ENCODE measurements around the gene ANKRD29. TPM values are rescaled to one million over a fixed set of nuclear protein-coding genes. Genes with fewer than 3 reads are reported as not detected.

The ANKRD29 gene
- total and polyA plus RNA-seq, 7 donors, result 2.5 to 31.0 (median 4.2) TPM

DNA sequence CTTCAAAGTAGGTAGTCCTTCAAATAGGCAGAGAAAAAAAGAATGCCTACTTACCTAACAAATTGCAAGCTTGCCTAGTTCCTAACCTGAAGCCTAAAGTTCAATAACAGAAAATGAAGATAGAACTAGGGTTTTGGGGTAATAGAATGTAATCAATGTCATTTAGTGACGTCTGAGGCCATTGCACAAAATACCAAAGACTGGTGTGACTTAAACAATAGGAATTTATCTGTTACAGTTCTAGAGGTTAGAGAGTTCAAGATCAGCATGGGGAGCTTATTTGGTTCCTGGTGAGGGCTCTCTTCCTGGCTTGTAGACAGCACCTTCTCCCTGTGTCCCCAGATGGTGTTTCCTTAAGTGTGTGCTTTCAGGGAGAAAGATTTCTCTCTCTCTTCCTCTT lies 71.7 kb downstream of the ANKRD29 start:
- no peaks in the 10 kb centered on the region for H3K27me3 ChIP-seq
- intact Hi-C loops (cut with DNase I), result no loop called here
- DNase-seq, result no peak
- no peak for TF ChIP-seq POLR2AphosphoS5 (IDR thresholded peaks at IDR 0.05)
- no peak for TF ChIP-seq EP300 (IDR thresholded peaks at IDR 0.05)
- no peak for TF ChIP-seq POLR2A (IDR thresholded peaks at IDR 0.05)
- TF ChIP-seq, protein P1, sequence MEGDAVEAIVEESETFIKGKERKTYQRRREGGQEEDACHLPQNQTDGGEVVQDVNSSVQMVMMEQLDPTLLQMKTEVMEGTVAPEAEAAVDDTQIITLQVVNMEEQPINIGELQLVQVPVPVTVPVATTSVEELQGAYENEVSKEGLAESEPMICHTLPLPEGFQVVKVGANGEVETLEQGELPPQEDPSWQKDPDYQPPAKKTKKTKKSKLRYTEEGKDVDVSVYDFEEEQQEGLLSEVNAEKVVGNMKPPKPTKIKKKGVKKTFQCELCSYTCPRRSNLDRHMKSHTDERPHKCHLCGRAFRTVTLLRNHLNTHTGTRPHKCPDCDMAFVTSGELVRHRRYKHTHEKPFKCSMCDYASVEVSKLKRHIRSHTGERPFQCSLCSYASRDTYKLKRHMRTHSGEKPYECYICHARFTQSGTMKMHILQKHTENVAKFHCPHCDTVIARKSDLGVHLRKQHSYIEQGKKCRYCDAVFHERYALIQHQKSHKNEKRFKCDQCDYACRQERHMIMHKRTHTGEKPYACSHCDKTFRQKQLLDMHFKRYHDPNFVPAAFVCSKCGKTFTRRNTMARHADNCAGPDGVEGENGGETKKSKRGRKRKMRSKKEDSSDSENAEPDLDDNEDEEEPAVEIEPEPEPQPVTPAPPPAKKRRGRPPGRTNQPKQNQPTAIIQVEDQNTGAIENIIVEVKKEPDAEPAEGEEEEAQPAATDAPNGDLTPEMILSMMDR (IDR thresholded peaks at IDR 0.05), result no peak
- peaks cover 0 to 7% (median 3%) of the 10 kb centered on the region in 4 donors for H3K4me1 ChIP-seq
- no peak overlapping the region for H3K4me3 ChIP-seq
- H3K36me3 ChIP-seq, result no peaks in the 10 kb centered on the region
- H3K9me3 ChIP-seq, result no peaks in the 10 kb centered on the region
- 22 to 75% methylated on average over 1 of the region's 1 CpG for WGBS, 2 donors
- no peak overlapping the region for H3K27ac ChIP-seq

DNA sequence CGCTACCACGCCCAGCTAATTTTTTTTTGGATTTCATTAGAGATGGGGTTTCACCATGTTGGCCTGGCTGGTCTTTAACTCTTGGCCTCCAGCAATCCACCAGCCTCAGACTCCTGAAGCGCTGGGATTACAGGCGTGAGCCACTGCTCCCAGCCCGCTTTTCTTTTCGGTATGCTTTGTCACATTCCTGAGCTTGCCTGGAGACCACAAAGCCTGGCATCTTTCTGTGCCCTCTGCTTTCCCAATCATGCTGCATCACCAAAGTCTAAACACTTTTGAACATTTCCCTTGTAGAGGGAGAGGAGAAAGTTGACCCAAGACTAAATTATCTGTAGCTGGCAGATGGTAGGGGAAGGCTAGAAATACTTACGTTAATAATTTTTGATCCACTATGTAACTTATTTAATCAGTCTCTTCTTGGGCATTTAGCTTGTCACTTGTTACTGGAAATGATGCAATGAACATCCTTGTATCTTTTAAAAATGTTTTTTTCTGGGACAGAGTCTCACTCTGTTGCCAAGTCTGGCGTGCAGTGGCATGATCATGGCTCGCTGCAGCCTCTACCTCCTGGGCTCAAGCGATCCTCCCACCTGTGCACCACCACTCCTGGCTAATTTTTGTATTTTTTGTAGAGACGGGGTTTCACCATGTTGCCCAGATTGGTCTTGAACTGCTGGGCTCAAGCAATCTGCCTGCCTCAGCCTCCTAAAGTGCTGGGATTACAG lies 73.7 kb downstream of the ANKRD29 start:
- Histone ChIP-seq H3K27ac (no peak overlapping the region), H3K36me3 (no peaks in the 10 kb centered on the region), H3K4me1 (peaks cover 0 to 26% (median 21%) of the 10 kb centered on the region in 4 donors), H3K4me3 (no peak overlapping the region), H3K27me3 (no peaks in the 10 kb centered on the region), H3K9me3 (no peaks in the 10 kb centered on the region)
- TF ChIP-seq EP300 (IDR thresholded peaks at IDR 0.05) (no peak), POLR2AphosphoS5 (IDR thresholded peaks at IDR 0.05) (no peak), POLR2A (IDR thresholded peaks at IDR 0.05) (no peak)
- TF ChIP-seq, protein P1 (IDR thresholded peaks at IDR 0.05), result no peak
- WGBS, 2 donors, result 91 to 95% methylated on average over 11 of the region's 11 CpGs
- no peak for DNase-seq
- intact Hi-C loops (cut with DNase I), result loop anchor here (5.0 kb wide), 3 partner anchors 87 to 152 kb away; partner anchors contain the start of genes RIOK3 and RMC1

DNA sequence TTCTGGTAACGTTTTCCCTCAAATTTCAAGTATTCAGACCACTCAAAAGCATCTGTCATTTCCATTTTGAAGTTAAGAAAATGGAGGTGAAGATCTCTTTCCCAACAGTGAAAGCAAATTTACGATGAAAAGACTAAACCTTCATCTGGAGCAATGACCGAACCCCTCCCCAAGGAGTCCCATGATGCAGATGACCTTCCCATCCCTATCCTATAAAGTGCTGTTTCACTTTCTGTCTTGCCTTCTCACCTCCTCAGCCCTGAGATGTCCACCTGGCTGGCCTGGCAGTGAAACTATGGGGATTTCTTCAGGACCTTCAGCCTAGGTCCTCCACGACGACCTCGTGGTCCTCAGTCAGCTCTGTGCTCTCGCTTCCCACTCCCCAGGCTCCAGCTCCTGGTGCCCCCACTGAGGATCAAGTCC lies 75.5 kb downstream of the ANKRD29 start:
- WGBS, 2 donors, result 26 to 42% methylated on average over 7 of the region's 7 CpGs

GRCh38 chr18:23586249-23587196 lies 76.2 kb downstream of the ANKRD29 start, which contains the start of gene NPC1:
TSS of gene NPC1 (minus strand) at chr18:23586506. CDS start at chr18:23586343, 163 bp downstream.
- Histone ChIP-seq H3K27me3 (no peaks in the 10 kb centered on the region), H3K9me3 (no peaks in the 10 kb centered on the region), H3K36me3 (no peaks in the 10 kb centered on the region), H3K27ac (peak within 1 kb of the TSS; percentile 98 to 99 (median 99)), H3K4me3 (peak within 1 kb of the TSS; percentile 78 to 87 (median 82)), H3K4me1 (peaks cover 0 to 33% (median 22%) of the 10 kb centered on the region in 4 donors)
- TF ChIP-seq EP300 (IDR thresholded peaks at IDR 0.05), result peak in 1 of 4 donors; percentile 47
- TF ChIP-seq, protein P1 (IDR thresholded peaks at IDR 0.05), result peak; percentile 77 to 96 (median 82)
- peak; percentile 85 to 91 for TF ChIP-seq POLR2A (IDR thresholded peaks at IDR 0.05)
- peak; percentile 80 to 95 (median 90) for TF ChIP-seq POLR2AphosphoS5 (IDR thresholded peaks at IDR 0.05)
- intact Hi-C loops (cut with DNase I), result loop anchor here (1.0 to 5.0 kb wide), 4 partner anchors 70 to 149 kb away; partner anchors contain the start of genes RIOK3 and RMC1
- DNase-seq, result peak; percentile 97
- 1% methylated on average over 95 of the region's 95 CpGs for WGBS, 2 donors

More for the DNA sequence above, 75.5 kb downstream of the ANKRD29 start:
- no peak for DNase-seq
- Histone ChIP-seq H3K27ac (peak overlapping the region; percentile 98 to 99 (median 99)), H3K4me3 (peak overlapping the region; percentile 78 to 87 (median 82)), H3K4me1 (peaks cover 0 to 33% (median 22%) of the 10 kb centered on the region in 4 donors), H3K9me3 (no peaks in the 10 kb centered on the region), H3K27me3 (no peaks in the 10 kb centered on the region), H3K36me3 (no peaks in the 10 kb centered on the region)
- intact Hi-C loops (cut with DNase I), result loop anchor here (1.0 to 5.0 kb wide), 4 partner anchors 71 to 150 kb away; partner anchors contain the start of genes RIOK3 and RMC1
- no peak for TF ChIP-seq EP300 (IDR thresholded peaks at IDR 0.05)
- TF ChIP-seq POLR2AphosphoS5 (IDR thresholded peaks at IDR 0.05), result no peak
- no peak for TF ChIP-seq POLR2A (IDR thresholded peaks at IDR 0.05)
- TF ChIP-seq, protein P1 (IDR thresholded peaks at IDR 0.05), result peak in 1 of 4 experiments; percentile 7

Measured in sigmoid colon (tissue), 7 donors.